Left cardiac atrium (tissue), 4 donors: ENCODE data around the gene SLC2A6. TPM values are rescaled to one million over a fixed set of nuclear protein-coding genes. Genes with fewer than 3 reads are reported as not detected.

Source experiments
- ATAC-seq, 2 donors: fragments of 200-7000 bp; cut with Tn5 transposase; one replicate each; pipeline ENCODE4 v1.9.1; 2020; ENCODE audit warnings: mild to moderate bottlenecking in 2 of 2, moderate library complexity in 2 of 2
- DNase-seq: peaks from one replicate; pipeline ENCODE4 v3.0.0-alpha.2; 2020
- intact Hi-C, 2 donors: fragments of 100-400 bp; cut with DNase I; formaldehyde crosslinking; loops; one replicate each; pipeline versions ENCODE4 v1.14.1 to v1.15.1; 2022 to 2023
- total RNA-seq, 2 donors: library from RNA; stranded (reverse); fragmentation: NEBNext Ultra II Directional; extraction: Animal tissue kit (Norgen Biotek cat#: 25700); gene quantifications; one replicate each; pipeline ENCODE4 v1.2.1, GENCODE V29; 2021
- donor health status: DM: no; HTN: yes; CAD: no.
- donor health status: DM: no; HTN: yes; CAD: no; lungs with severe emphysema.
- donor health status: DM: yes; HTN: yes; CAD: no.
- donor health status: Dilated cardiomyopathy.

The SLC2A6 gene
- total RNA-seq, 2 donors from 2014 or later = 4.3 to 7.4 TPM

- ATAC-seq (no peak), DNase-seq (no peak)
- intact Hi-C loops = no loop called here
These were observed 23.2 kb upstream of the SLC2A6 start for GRCh38 chr9:133502112-133502511.

GRCh38 chr9:133499892-133500270, 21.0 kb upstream of the SLC2A6 start:
- ATAC-seq (no peak), DNase-seq (no peak)
- intact Hi-C loops = no loop called here

DNA sequence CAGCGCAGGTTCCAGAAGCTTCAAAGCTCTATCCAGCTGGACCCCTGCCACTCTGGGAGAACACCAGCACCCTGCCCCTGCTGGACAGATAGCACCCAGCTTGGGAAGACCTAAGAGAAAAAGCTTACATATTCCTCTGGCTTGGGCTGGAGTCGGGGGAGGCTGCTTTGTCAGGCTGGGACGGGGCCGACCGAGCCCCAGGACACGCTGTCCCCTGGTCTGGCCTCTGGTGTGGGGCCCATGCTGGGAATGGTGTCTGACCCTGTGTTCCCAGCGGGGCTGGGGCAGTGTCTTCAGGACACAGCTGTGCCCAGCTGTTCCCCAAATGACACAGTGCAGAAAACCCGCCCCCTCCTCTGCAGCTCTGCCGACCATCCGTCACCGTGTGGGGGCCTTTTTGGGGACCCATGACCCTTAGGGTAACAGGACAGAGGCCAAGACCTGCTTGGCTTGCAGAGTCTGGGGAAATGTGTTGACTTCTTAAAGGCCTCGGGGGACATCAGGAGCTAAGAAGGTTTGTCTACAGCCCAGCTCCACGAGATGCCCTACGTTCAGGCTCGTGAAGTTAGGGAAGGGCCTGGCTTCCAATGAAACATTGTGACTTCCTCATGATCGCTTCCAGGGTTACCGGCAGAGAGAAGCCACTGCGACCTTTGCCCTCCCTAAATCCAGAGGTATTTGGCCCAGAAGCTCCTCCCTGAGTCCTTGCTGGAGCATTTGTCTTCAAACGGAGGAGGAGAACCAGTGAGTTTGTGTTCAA, 20.4 kb upstream of the SLC2A6 start:
- intact Hi-C loops = no loop called here
- peak; percentile 64 to 67 for ATAC-seq
- peak; percentile 47 for DNase-seq

DNA sequence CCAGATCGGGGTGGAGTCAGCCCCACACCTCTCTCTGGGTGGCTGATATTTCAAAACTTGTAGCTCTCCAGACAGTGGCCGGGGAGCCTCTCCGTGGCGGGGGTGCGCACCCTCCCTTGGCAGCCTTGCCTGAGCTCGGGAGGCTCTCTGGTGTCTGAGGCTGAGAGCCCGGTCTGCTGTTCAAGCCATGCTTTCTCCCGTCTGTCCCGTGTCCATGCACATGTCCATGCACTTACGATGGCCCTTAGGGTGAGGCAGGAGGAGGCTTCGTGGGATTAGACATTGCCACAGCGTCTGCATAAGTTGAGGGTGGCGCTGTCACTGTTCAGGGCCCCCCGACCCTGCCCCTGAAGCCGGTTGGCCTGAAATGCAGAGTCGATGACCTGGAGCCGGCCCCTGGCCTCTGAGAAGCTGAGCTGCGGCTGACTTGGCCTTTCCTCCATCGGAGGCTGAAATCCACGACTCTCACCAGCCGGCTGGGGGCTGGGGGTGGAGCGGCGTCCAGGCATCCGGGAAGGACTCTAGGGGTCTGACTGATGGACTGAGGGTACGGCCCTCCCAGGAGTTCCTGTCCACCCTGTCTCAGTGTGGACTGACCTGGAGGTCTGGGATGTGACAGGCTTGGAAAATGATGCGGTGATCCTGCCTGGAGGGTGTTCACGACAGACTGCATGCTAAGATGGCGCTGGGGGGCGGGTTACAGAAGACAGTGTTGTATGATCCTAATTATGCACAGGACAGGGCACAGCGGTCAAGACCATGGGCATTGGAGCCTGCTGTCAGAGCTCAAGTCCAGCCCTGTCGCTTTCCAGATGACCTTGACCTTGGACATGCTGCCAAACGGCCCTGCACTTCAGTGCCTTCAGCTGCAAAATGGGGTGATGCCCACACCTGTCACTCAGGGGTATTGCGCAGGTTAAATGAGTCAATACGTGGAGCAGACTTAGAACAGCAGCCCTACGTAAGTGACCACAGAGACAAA, 18.3 kb upstream of the SLC2A6 start:
- intact Hi-C loops = no loop called here
- ATAC-seq (no peak), DNase-seq (peak; percentile 44)

GRCh38 chr9:133495327-133496293, 16.7 kb upstream of the SLC2A6 start:
- intact Hi-C loops = no loop called here
- ATAC-seq (no peak), DNase-seq (peak; percentile 23)

DNA sequence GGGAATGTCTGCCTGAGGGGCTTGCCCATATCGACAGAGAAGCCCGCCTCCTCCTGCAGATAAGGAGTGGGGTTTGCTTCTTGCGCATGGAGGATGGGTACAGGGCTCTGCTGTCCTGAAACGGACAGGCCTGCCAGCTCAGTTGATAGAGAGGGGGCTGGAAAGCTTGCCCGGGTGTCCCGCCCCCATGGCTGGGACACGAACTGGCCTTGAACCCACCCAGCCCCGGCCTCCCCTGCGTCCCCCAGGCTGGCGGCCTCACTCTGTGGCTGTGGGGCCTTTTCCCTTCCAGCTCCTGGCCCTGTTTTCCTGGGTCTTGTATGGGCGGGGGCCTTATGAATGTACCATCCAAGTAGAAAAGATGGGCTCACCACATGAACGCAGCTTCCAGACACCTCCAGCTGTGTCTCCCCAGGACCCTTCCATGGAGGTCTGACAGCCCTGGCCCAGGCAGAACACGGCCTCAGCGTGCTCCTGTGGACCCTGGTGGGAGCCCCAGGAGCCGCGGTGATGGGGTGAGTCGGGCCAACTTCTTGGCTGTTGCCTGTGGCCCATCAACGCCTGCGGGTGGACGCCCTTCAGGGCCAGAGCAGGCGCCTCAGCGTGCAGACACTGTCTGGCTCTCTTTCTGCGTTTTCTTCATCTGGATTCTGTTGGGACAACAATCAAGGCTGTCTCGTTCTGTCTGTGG, 15.9 kb upstream of the SLC2A6 start:
- intact Hi-C loops = no loop called here
- peak; percentile 35 to 37 for ATAC-seq
- peak; percentile 24 for DNase-seq

DNA sequence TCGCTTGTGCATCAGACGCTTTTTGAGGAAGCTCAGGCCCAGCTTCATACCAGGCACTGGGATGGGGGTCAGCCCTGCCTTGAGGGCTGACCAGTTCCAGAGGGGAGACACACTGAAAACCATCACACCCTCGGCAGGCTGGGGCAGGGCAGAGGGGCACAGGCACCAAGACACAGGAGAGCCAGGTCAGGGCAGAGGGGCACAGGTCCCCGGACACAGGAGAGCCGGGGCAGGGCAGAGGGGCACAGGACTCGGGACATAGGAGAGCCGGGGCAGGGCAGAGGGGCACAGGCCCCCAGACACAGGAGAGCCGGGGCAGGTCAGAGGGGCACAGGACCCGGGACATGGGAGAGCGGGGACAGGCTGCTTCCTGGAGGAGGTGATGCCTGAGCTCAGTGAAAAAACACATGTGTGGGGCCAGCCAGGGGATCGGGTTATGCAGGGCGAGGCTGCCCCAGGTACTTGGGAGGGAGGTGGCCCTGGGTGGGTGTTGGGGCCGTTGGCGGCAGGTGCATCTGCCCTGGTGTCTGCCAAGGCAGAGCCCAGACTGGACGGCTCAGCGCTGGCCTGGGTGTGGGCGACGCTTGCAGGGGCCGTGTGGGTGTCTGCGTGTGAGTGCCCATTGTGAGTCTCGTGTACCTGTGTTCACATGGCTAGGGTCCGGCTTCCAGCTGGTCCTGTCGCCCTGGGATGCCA, 15.1 kb upstream of the SLC2A6 start:
- no peak for ATAC-seq
- intact Hi-C loops = no loop called here
- peak; percentile 18 for DNase-seq

DNA sequence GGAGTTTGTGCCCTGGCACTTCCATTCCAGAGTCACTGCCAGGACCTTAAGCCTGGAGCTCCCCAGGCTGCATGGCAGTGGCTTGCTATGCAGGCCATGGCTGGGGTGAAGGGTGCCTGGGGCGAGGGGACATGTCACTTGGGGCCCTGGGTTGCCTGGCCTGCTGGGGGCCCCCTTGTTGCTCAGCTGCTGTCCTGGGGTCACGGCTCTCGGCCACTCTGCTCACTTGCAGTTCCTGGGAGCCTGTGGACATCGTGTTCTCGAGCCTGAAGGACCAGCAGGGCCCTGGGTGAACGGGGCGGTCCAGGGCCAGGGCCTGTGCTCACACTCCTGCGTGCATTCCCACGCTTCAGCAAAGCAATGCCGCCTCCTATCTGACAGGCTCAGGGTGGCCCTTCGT, 14.5 kb upstream of the SLC2A6 start:
- intact Hi-C loops = no loop called here
- ATAC-seq (no peak), DNase-seq (peak; percentile 21)

DNA sequence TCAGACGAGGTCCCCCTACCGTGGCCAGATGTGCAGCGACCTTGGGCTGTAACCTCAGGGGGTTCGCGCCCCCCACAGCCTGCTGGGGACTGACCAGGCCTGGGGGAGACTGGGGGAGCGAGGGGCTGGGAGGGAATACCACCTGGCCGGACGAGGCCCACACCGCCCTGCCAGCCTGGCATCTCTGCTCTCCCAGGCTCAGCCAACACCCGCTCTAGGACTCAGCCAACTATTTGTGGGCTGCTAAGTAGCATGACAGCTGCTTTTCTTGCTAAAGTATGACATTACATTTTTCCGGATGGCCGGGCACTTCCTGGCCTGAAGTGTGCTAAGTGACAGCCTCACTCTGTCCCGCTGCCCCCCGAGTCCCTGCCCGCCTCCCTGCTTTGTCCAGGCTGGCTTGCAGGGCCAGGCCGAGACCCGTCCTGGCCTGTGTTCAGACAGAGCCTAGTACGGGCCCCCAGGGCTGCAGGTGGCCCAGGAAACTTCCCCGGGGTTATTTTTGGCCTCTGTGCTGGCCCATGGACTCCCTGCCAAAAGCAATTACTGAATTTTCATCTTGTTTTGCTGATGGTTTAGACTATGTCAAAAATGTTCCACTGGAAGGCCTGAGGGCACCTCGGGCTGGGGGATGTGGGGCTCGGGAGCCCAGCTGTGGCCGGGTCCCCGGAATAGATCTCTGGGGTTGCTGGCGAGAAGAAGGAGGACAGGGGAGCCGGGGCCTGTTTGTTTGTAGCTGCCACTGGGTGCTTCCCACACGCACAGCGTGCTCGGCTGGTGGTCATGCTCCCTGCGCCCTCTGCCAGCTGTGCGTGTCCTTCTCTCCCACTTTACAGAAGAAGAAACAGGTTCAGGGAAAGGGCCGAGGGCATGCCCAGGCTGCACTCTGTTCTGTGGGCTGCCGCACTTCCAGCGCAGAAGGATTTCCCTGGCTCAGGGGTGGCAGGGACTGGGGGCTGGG, 13.4 kb upstream of the SLC2A6 start:
- intact Hi-C loops = no loop called here
- ATAC-seq (peak; percentile 25 to 61), DNase-seq (peak; percentile 31)

- intact Hi-C loops = no loop called here
- DNase-seq (peak; percentile 18), ATAC-seq (no peak)
These were observed 12.7 kb upstream of the SLC2A6 start for GRCh38 chr9:133491656-133491925.

DNA sequence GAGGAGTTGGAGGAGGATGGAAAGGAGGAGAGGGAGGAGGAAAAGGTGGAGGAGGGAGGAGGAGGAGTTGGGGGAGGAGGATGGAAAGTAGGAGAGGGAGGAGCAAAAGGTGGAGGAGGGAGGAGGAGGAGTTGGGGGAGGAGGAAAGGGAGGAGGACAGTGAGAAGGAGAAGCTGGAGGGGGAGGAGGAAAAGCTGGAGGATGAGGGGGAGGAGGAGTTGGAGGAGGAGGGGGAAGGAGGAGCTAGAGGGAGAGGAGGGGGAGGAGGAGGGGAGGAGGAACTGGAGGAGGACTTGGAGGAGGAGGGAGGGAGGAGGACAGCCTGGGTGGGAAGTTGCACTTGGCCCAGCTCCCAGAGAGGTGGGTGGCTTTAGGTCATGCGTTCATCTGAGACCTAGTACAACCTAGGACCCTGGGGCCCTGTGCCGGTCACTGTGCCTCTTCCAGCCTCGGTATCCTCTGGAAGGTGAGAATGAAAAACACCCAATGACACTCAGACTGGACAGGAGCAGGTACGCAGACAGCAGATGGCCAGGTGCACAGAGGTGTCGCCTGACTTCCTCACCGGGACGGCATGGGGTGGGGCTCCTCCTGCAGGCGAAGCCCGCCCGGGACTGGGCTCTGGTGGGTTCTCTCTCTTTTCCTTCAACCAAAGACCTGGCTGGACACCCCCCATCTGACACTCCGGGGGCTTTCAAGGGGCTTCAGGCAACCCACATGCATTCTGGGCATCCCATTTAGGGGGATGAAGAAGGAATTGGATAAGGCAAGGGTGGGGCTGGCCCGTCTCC, 12.2 kb upstream of the SLC2A6 start:
- peak; percentile 20 for DNase-seq
- intact Hi-C loops = no loop called here
- ATAC-seq = no peak

DNA sequence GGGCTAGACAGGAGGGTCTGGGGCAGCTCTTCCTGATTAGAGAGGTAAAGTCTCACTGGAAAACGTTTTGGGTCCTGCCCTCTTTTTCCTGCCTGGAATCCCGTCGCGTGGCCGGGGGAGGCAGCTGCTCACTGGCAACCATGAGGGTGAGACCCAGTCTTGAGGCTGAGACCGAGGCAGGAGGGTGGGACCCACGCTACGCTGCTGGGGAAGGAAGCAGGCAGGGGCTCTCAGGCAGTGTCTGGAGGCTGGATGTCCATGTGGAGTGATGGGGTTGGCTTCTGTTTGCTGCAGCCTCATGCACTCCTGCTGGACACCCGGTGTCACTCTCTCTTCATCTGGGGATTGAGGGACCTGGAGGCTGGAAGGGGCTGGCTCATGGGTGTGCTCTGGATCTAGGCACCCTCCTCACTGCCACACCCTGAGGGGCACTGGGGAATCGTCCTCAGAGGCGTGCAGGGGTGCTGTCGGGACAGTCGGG, 11.3 kb upstream of the SLC2A6 start:
- no peak for ATAC-seq
- peak; percentile 17 for DNase-seq
- intact Hi-C loops = no loop called here

DNA sequence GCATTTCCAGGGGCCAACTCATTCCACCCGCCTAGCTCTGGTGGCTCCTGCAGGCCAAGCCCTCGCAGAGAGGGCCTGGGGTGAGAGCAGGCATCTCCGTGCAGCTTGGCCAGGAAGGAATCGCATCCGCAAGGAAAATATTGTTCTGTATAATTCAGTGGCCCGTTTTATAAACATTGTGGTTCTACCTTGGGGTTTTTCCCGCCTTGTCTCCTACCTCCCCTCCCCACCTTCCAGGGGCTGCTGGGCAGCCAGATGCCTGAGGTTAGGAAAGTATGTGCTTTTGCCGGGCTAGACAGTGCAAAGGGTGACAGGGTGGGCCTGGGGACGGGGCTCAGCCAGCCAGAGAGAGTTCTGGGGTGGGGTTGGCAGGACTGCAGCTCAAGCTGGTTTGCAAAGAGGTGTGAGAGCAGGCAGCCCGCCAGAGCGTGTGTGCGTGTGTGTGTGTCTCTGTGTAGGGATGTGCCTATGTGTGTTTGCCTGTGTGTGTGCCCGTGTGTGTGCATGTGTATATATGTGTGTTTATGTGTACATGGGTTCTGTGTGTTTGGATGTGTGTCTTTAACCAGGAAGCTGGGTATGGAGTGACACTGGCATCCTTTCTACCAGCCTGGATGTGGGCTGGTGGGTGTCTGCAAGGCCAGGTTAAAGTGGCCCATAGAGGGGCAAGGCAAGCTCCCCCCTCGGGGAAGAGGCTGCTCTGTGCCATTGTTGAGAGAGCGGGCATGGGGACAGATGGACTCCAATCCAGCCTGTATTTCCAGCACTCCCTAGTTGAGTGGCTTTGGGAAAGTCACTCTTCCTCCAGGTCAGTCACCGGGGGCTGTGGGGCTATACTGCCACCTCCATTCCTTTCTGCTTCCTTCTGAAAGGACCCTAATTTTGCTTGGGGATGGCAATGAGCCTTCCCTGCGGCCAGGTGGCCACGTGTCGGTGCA, 10.6 kb upstream of the SLC2A6 start:
- ATAC-seq (no peak), DNase-seq (no peak)
- intact Hi-C loops = loop anchor here in 1 of 2 donors (5.0 kb wide), 2 partner anchors 82 to 307 kb away; no protein-coding TSS in a partner anchor

DNA sequence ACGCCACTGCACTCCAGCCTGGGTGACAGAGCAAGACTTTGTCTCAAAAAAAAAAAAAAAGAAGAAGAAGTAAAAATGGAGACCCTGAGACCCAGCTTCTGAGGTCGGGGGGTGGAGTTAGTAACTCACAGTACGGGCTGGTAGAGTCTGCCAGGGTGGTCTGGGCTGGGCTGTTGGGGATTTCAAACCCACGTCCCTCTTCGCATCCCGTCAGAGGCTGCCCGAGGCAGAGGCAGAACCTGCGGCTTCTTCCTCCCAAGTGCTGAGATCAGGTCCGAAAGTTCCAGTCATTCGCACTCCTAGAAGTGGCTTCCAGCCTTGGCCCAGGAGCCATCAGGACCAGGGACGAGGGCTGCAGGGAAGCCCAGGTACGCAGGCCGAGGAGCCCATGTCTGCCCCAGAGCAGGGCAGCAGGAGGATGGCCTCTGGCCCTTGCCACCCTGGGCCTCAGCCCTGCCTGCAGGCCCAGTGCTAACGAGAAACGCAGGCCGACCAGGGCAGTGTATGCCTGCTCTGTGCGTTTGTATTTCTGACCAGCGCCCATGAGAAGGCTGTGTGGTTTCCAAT, 9.9 kb upstream of the SLC2A6 start:
- ATAC-seq = no peak
- intact Hi-C loops = loop anchor here in 1 of 2 donors (5.0 kb wide), 2 partner anchors 81 to 306 kb away; no protein-coding TSS in a partner anchor
- DNase-seq = no peak

GRCh38 chr9:133487331-133487725, 8.4 kb upstream of the SLC2A6 start:
- no peak for DNase-seq
- intact Hi-C loops = loop anchor here (2.0 to 5.0 kb wide), 3 partner anchors 80 to 305 kb away; no protein-coding TSS in a partner anchor
- ATAC-seq = no peak
